ENCODE data around the gene TMED8.
"Not testable (repeated sequence)": the region's sequence is repeated elsewhere in the genome, so short reads cannot be mapped to it uniquely, and the experiment has no call there.

The TMED8 gene

GRCh38 chr14:77376771-77377501, at the start of gene TMED8, which contains the start of gene SAMD15:
TMED8 (minus strand) TSS chr14:77377094; CDS start chr14:77377053, 41 bp downstream.
SAMD15 (plus strand) TSS chr14:77377379; CDS start chr14:77377419, 40 bp downstream.
- peak; percentile 94 for DNase-seq (ENCODE audit: low spot score)

- DNase-seq (ENCODE audit: low spot score): no peak
Observed at GRCh38 chr14:77426396-77426795, 49.5 kb upstream of the TMED8 start.

- DNase-seq (ENCODE audit: low spot score): no peak
Observed at GRCh38 chr14:77424862-77425261, 48.0 kb upstream of the TMED8 start.

GRCh38 chr14:77423423-77423822, 46.5 kb upstream of the TMED8 start, which contains the start of gene NOXRED1:
NOXRED1 (minus strand) TSS chr14:77423523; CDS start chr14:77422889, 634 bp downstream.
- DNase-seq (ENCODE audit: low spot score): no peak

- DNase-seq (ENCODE audit: low spot score): no peak
Observed at GRCh38 chr14:77421201-77421600, 44.3 kb upstream of the TMED8 start.

GRCh38 chr14:77416836-77417235, 39.9 kb upstream of the TMED8 start:
- DNase-seq (ENCODE audit: low spot score): no peak

- DNase-seq (ENCODE audit: low spot score): not testable (repeated sequence)
Observed at GRCh38 chr14:77416098-77416497, 39.2 kb upstream of the TMED8 start.

GRCh38 chr14:77415403-77416030, 38.6 kb upstream of the TMED8 start:
- DNase-seq (ENCODE audit: low spot score): not testable (repeated sequence)

GRCh38 chr14:77409131-77409533, 32.2 kb upstream of the TMED8 start:
- DNase-seq (ENCODE audit: low spot score): no peak

GRCh38 chr14:77407158-77407557, 30.3 kb upstream of the TMED8 start:
- DNase-seq (ENCODE audit: low spot score): no peak

GRCh38 chr14:77406718-77407117, 29.8 kb upstream of the TMED8 start:
- DNase-seq (ENCODE audit: low spot score): no peak

GRCh38 chr14:77406086-77406485, 29.2 kb upstream of the TMED8 start:
- DNase-seq (ENCODE audit: low spot score): no peak

GRCh38 chr14:77403768-77404167, 26.9 kb upstream of the TMED8 start:
- no peak for DNase-seq (ENCODE audit: low spot score)

GRCh38 chr14:77400216-77400615, 23.3 kb upstream of the TMED8 start:
- no peak for DNase-seq (ENCODE audit: low spot score)

- no peak for DNase-seq (ENCODE audit: low spot score)
Observed at GRCh38 chr14:77390188-77390587, 13.3 kb upstream of the TMED8 start.

- no peak for DNase-seq (ENCODE audit: low spot score)
Observed at GRCh38 chr14:77378701-77379100, 1.8 kb upstream of the TMED8 start.

GRCh38 chr14:77377502-77377844, 579 bp upstream of the TMED8 start:
- DNase-seq (ENCODE audit: low spot score): no peak

GRCh38 chr14:77375973-77376770, 722 bp downstream of the TMED8 start:
- DNase-seq (ENCODE audit: low spot score): peak; percentile 52

GRCh38 chr14:77375164-77375950, 1.5 kb downstream of the TMED8 start:
- no peak for DNase-seq (ENCODE audit: low spot score)

- no peak for DNase-seq (ENCODE audit: low spot score)
Observed at GRCh38 chr14:77372304-77372841, 4.5 kb downstream of the TMED8 start.

- DNase-seq (ENCODE audit: low spot score): no peak
Observed at GRCh38 chr14:77369285-77369684, 7.6 kb downstream of the TMED8 start.

- DNase-seq (ENCODE audit: low spot score): no peak
Observed at GRCh38 chr14:77364146-77364545, 12.7 kb downstream of the TMED8 start.

Measured in iPS-NIHi11 (cell line).